CD4-positive, alpha-beta memory T cell (primary cell): Measurements from ENCODE around the gene KLHL25. TPM values are rescaled to one million over a fixed set of nuclear protein-coding genes. Genes with fewer than 3 reads are reported as not detected.

ENCODE experiments used
- CTCF ChIA-PET: fragments of 350-600 bp; sonication (Branson Sonifier 250); formaldehyde crosslinking; loops from one replicate; lab custom pipeline; 2021; ENCODE audit warnings: inconsistent platforms; ENCODE audit not compliant: partially characterized antibody; lab: Charles Lee
- POLR2A ChIA-PET: fragments of 350-600 bp; sonication (Branson Sonifier 250); formaldehyde crosslinking; loops from one replicate; lab custom pipeline; 2021; ENCODE audit not compliant: partially characterized antibody; lab: Charles Lee
- DNase-seq, 5 donors: peaks; one replicate each; pipeline versions ENCODE4 v3.0.0 to v3.0.0-alpha.2; 2020 to 2022; ENCODE audit warnings: mixed read lengths in 1 of 5
- H3K27ac ChIP-seq: one replicate; pipeline ENCODE4 v1.7.0; 2013; ENCODE audit warnings: low read depth, low read length
- H3K27me3 ChIP-seq: 2 replicates; pipeline ENCODE4 v1.7.0; 2013; ENCODE audit warnings: mild to moderate bottlenecking, low read length, moderate library complexity; ENCODE audit not compliant: insufficient read depth
- H3K36me3 ChIP-seq: 2 replicates; pipeline ENCODE4 v1.7.0; 2013; ENCODE audit warnings: mild to moderate bottlenecking, low read length, moderate library complexity; ENCODE audit not compliant: insufficient read depth
- H3K4me1 ChIP-seq: 2 replicates; pipeline ENCODE4 v1.7.0; 2013; ENCODE audit warnings: mild to moderate bottlenecking, low read length, moderate library complexity; ENCODE audit not compliant: insufficient read depth
- H3K4me3 ChIP-seq, 2 donors: one replicate each; pipeline ENCODE4 v1.7.0; 2013; ENCODE audit warnings: low read length in 2 of 2, mild to moderate bottlenecking in 1 of 2
- H3K9me3 ChIP-seq, 2 donors: one replicate each; pipeline ENCODE4 v1.7.0; 2013; ENCODE audit warnings: low read length in 2 of 2, control low read depth in 1 of 2; ENCODE audit not compliant: control insufficient read depth in 1 of 2
- H3K27ac Mint-ChIP-seq, 7 donors: one replicate each; pipeline ENCODE4 v1.8.0; 2020 to 2021; ENCODE audit warnings: mixed read lengths in 7 of 7, mild to moderate bottlenecking in 6 of 7, inconsistent platforms in 3 of 7, moderate library complexity in 3 of 7
- H3K27me3 Mint-ChIP-seq, 2 donors: one replicate each; pipeline ENCODE4 v1.8.0; 2020 to 2021; ENCODE audit warnings: mixed read lengths in 2 of 2
- H3K36me3 Mint-ChIP-seq, 2 donors: one replicate each; pipeline ENCODE4 v1.8.0; 2020 to 2021; ENCODE audit warnings: mixed read lengths in 2 of 2, inconsistent platforms in 1 of 2, mild to moderate bottlenecking in 1 of 2
- H3K4me1 Mint-ChIP-seq, 4 donors: one replicate each; pipeline ENCODE4 v1.8.0; 2020 to 2021; ENCODE audit warnings: mixed read lengths in 4 of 4, mild to moderate bottlenecking in 1 of 4
- H3K4me3 Mint-ChIP-seq, 8 donors: one replicate each; pipeline ENCODE4 v1.8.0; 2020 to 2021; ENCODE audit warnings: mixed read lengths in 8 of 8, mild to moderate bottlenecking in 7 of 8, moderate library complexity in 6 of 8, inconsistent platforms in 3 of 8
- H3K9me3 Mint-ChIP-seq, 8 donors: one replicate each; pipeline ENCODE4 v1.8.0; 2020 to 2021; ENCODE audit warnings: mixed read lengths in 8 of 8, mild to moderate bottlenecking in 5 of 8, inconsistent platforms in 3 of 8, moderate library complexity in 1 of 8
- intact Hi-C: fragments of 100-400 bp; cut with micrococcal nuclease; formaldehyde crosslinking; loops from one replicate; pipeline ENCODE4 v1.15.1; 2023
- polyA plus RNA-seq, 2 donors: library from polyadenylated mRNA; unstranded; fragments of 300-500 nt; fragmentation: Illumina TruSeq; gene quantifications; one replicate each; pipeline ENCODE4 v1.2.3, GENCODE V29; 2021
- total RNA-seq, 2 experiments: library from RNA; stranded (reverse); gene quantifications; one replicate each; pipeline ENCODE4 v1.2.3, GENCODE V29; 2021

KLHL25 gene
- total and polyA plus RNA-seq, 4 experiments from 2014 or later = 1.6 to 11.4 (median 6.7) TPM

DNA sequence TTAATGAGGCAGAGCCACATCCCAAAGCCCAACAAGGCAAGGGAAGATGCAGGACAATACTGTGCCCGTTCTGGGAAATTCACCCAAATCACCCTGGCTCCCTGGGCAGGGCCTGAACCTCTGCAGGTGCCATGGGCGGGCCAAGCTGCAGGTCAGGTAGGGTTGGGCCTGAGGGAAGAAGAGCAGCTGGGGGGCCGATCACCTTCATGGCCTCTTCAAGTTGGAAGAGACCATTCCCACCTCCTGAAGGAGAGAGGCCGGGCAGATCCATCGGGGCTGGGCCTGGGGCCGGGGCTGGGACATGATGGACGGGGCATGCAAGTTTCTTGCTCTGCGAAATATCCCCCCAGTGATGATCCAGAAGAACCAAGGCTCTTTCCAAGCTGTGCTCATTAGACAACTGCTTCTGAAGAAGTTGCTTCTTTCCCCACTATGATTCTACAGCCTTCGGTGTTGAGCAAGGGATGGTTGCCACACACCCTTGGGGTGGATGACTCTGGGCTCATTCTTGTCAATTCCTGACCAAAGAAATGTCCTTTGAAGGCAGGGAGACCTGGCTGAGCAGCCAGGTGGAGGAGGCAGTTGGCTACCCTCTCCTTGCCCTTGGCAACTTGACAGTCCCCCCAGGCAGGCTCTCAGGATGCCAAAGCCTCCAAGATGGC, 38.2 kb downstream of the KLHL25 start:
- Mint-ChIP-seq H3K4me1 (peaks cover 8 to 16% (median 10%) of the 10 kb centered on the region in 4 donors), H3K36me3 (peaks cover 3 to 9% of the 10 kb centered on the region in 2 donors), H3K4me3 (no peak overlapping the region), H3K27ac (peak overlapping the region in 2 of 7 donors; percentile 10 to 18), H3K9me3 (peaks cover 0 to 4% (median 0%) of the 10 kb centered on the region in 8 donors), H3K27me3 (no peaks in the 10 kb centered on the region)
- H3K9me3 ChIP-seq = no peaks in the 10 kb centered on the region
- no peak overlapping the region for H3K4me3 ChIP-seq
- H3K4me1 ChIP-seq = peaks cover 13% of the 10 kb centered on the region
- H3K27ac ChIP-seq = no peak overlapping the region
- POLR2A ChIA-PET = no interaction called here
- intact Hi-C loops = no loop called here
- no peaks in the 10 kb centered on the region for H3K27me3 ChIP-seq
- CTCF ChIA-PET = no interaction called here
- no peaks in the 10 kb centered on the region for H3K36me3 ChIP-seq
- no peak for DNase-seq

DNA sequence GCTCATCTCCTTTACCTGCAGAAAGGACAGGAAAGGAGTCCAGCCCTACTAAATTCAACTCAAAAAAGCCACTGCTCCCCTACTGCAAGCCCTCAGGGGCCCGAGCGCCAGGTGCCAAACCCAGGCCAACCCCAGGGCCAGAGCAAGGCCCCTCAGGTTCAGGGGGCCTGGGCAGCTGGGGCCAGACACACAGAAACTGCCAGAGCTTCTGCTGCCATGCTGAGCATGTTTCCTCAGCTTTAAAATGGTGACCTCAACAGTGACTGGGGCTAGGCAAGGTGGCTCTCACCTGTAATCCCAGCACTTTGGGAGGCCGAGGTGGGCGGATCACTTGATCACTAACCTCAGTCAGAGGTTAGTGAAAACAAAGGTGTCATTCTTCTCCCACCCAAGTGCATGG, 38.8 kb downstream of the KLHL25 start:
- peaks cover 0 to 4% (median 0%) of the 10 kb centered on the region in 8 donors for H3K9me3 Mint-ChIP-seq
- H3K36me3 Mint-ChIP-seq = peaks cover 3 to 9% of the 10 kb centered on the region in 2 donors

DNA sequence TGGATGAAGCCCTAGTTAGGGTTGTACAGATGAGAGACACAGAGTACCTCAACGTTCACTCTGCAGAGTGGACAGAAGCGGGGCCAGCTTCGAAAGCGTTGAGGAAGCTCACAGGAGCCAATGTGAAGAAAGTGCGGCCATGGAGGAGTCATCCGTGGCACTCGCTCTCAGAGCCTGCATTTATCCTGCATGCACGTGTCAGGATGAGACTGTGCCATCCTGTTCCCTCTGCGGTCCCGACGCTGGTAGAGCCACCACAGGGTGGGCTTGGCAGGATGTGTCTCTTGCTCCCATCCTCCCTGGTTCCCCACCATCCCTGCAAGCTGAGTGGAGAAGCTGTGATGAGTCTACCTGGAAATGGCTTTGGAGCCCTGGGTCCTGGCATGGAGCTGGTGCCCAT, 39.3 kb downstream of the KLHL25 start:
- no peak overlapping the region for H3K27ac Mint-ChIP-seq
- Histone ChIP-seq H3K27me3 (no peaks in the 10 kb centered on the region), H3K36me3 (no peaks in the 10 kb centered on the region), H3K9me3 (no peaks in the 10 kb centered on the region), H3K4me3 (no peak overlapping the region), H3K27ac (no peak overlapping the region), H3K4me1 (peaks cover 18% of the 10 kb centered on the region)
- H3K4me3 Mint-ChIP-seq = no peak overlapping the region
- peaks cover 10 to 27% (median 17%) of the 10 kb centered on the region in 4 donors for H3K4me1 Mint-ChIP-seq
- H3K27me3 Mint-ChIP-seq = no peaks in the 10 kb centered on the region
- CTCF ChIA-PET = interaction anchor here (1.2 kb wide), 1 partner anchor 85 kb away, joined by 3 read pairs; no protein-coding TSS in a partner anchor
- H3K9me3 Mint-ChIP-seq = peaks cover 0 to 4% (median 0%) of the 10 kb centered on the region in 8 donors
- peaks cover 3 to 9% of the 10 kb centered on the region in 2 donors for H3K36me3 Mint-ChIP-seq
- intact Hi-C loops = no loop called here
- POLR2A ChIA-PET = no interaction called here
- no peak for DNase-seq

More for the DNA sequence above, 38.8 kb downstream of the KLHL25 start:
- H3K9me3 ChIP-seq = no peaks in the 10 kb centered on the region
- Mint-ChIP-seq H3K27me3 (no peaks in the 10 kb centered on the region), H3K27ac (peak overlapping the region in 1 of 7 donors; percentile 18), H3K4me1 (peaks cover 9 to 22% (median 14%) of the 10 kb centered on the region in 4 donors), H3K4me3 (no peak overlapping the region)
- H3K36me3 ChIP-seq = no peaks in the 10 kb centered on the region
- H3K27me3 ChIP-seq = no peaks in the 10 kb centered on the region
- intact Hi-C loops = no loop called here
- DNase-seq = no peak
- POLR2A ChIA-PET = no interaction called here
- H3K4me3 ChIP-seq = no peak overlapping the region
- H3K27ac ChIP-seq = no peak overlapping the region
- H3K4me1 ChIP-seq = peaks cover 18% of the 10 kb centered on the region
- CTCF ChIA-PET = interaction anchor here (1.2 kb wide), 1 partner anchor 84 kb away, joined by 3 read pairs; no protein-coding TSS in a partner anchor

DNA sequence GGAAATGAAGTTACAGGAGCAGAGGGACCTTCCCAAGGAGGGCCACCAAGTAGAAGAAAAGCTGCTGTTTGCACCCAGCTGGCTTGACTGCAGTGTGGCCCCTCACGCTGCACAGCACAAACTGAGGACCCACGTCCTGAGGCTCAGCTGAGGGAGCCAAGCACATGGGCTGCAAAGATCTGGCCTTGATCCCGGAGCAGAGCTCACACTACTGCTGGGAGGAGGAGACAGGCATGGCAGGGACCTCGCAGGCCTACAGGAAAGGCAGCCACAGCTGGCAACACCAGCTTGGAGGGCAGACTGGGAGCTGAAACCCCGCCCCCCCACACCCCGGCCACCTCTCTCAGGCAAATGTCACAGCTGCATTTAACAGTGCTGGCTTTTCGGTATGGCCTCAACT, 39.7 kb downstream of the KLHL25 start:
- intact Hi-C loops = loop anchor here (5.0 kb wide), 2 partner anchors 32 to 87 kb away; no protein-coding TSS in a partner anchor
- Mint-ChIP-seq H3K27me3 (no peaks in the 10 kb centered on the region), H3K4me1 (peaks cover 12 to 29% (median 18%) of the 10 kb centered on the region in 4 donors), H3K27ac (peak overlapping the region in 3 of 7 donors; percentile 13 to 31 (median 18)), H3K36me3 (peaks cover 3 to 9% of the 10 kb centered on the region in 2 donors), H3K9me3 (peaks cover 0 to 4% (median 0%) of the 10 kb centered on the region in 8 donors), H3K4me3 (no peak overlapping the region)
- Histone ChIP-seq H3K36me3 (no peaks in the 10 kb centered on the region), H3K9me3 (no peaks in the 10 kb centered on the region), H3K27ac (no peak overlapping the region), H3K27me3 (no peaks in the 10 kb centered on the region), H3K4me1 (peaks cover 18% of the 10 kb centered on the region), H3K4me3 (no peak overlapping the region)
- ChIA-PET CTCF (interaction anchor here (1.2 kb wide), 1 partner anchor 85 kb away, joined by 3 read pairs; no protein-coding TSS in a partner anchor), POLR2A (interaction anchor here (0.7 kb wide), 1 partner anchor 12 kb away, joined by 3 read pairs; no protein-coding TSS in a partner anchor)
- DNase-seq = no peak

DNA sequence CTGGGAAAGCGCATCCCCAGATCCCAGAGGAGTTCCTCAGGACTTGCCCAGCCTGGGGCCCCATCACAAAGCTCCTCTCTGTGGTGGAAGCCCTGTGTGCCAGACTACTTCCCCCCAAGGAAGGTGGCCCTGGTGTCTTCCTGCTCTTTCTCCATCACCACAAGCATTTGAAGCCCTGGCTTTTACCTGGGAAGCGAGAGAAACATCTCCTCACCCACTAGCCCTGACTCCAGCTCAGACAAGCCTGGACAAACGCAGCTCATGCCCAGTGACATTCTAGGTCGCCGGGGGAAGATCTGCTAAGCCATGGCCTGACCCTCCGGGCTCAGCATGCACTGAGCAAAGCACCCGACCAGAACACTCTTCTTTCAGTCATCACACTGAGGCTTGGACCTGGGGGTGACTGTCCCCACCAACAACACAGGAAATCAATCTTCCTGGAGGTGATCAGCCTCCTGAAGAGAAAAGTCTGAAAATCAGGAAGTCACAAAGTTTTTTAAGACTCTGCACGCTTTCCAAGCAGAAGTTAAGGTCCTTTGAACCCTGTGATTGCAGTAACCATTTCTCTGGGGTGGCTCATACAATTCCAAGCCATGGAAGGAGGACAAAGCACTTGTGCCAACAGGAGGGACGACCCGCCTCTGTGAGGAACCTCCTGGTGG, 40.8 kb downstream of the KLHL25 start:
- ChIA-PET POLR2A (no interaction called here), CTCF (interaction anchor here (1.3 kb wide), 1 partner anchor 25 kb away, joined by 3 read pairs; no protein-coding TSS in a partner anchor)
- no peaks in the 10 kb centered on the region for H3K9me3 ChIP-seq
- DNase-seq = no peak
- H3K4me3 ChIP-seq = no peak overlapping the region
- peak overlapping the region in 3 of 7 donors; percentile 29 to 81 (median 80) for H3K27ac Mint-ChIP-seq
- H3K27me3 Mint-ChIP-seq = no peaks in the 10 kb centered on the region
- H3K27me3 ChIP-seq = no peaks in the 10 kb centered on the region
- peaks cover 18% of the 10 kb centered on the region for H3K4me1 ChIP-seq
- intact Hi-C loops = loop anchor here (5.0 kb wide), 2 partner anchors 33 to 88 kb away; no protein-coding TSS in a partner anchor
- H3K27ac ChIP-seq = no peak overlapping the region
- H3K36me3 ChIP-seq = no peaks in the 10 kb centered on the region
- peaks cover 15 to 37% (median 19%) of the 10 kb centered on the region in 4 donors for H3K4me1 Mint-ChIP-seq
- no peak overlapping the region for H3K4me3 Mint-ChIP-seq
- peaks cover under 1 to 12% of the 10 kb centered on the region in 2 donors for H3K36me3 Mint-ChIP-seq
- H3K9me3 Mint-ChIP-seq = peaks cover 0 to 4% (median 0%) of the 10 kb centered on the region in 8 donors

DNA sequence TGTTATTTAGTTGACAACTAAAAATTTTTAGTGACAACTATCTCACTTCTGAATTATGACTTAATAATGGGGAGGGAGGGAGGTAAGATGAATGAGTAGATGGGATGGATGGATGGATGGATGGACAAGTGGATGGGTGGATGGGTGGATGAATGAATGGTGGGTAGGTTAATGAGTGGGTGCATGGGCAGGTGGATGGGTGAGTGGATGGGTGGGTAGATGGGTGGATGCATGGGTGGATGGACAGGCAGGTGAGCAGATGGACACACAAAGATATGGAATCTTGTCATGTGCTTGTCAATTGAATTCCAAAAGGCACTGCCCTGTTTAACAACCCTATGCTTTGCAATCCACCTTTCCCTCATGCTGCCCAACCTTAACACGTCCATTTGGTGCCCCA, 41.5 kb downstream of the KLHL25 start:
- Mint-ChIP-seq H3K4me1 (peaks cover 15 to 37% (median 19%) of the 10 kb centered on the region in 4 donors), H3K4me3 (no peak overlapping the region), H3K27ac (peak overlapping the region; percentile 13 to 76 (median 25)), H3K9me3 (peaks cover 0 to 4% (median 0%) of the 10 kb centered on the region in 8 donors), H3K27me3 (no peaks in the 10 kb centered on the region), H3K36me3 (peaks cover 0 to 15% of the 10 kb centered on the region in 2 donors)
- Histone ChIP-seq H3K27ac (no peak overlapping the region), H3K27me3 (no peaks in the 10 kb centered on the region), H3K4me1 (peaks cover 18% of the 10 kb centered on the region), H3K9me3 (no peaks in the 10 kb centered on the region), H3K36me3 (no peaks in the 10 kb centered on the region), H3K4me3 (no peak overlapping the region)
- no peak for DNase-seq
- intact Hi-C loops = loop anchor here (5.0 kb wide), 2 partner anchors 34 to 89 kb away; no protein-coding TSS in a partner anchor
- CTCF ChIA-PET = interaction anchor here (1.3 to 1.4 kb wide), 2 partner anchors 25 to 88 kb away, joined by 3 to 4 read pairs; no protein-coding TSS in a partner anchor
- POLR2A ChIA-PET = interaction anchor here (1.3 kb wide), 1 partner anchor 10 kb away, joined by 4 read pairs; no protein-coding TSS in a partner anchor
